IMR-90 (cell line): ENCODE data around the gene MAGI2. TPM values are rescaled to one million over a fixed set of nuclear protein-coding genes. Genes with fewer than 3 reads are reported as not detected.
A peak's percentile ranks its signal among the peaks of the same experiment; 100 is the strongest.

ENCODE experiments used
- ATAC-seq: fragments of 200-7000 bp; cut with Tn5 transposase; 2 replicates; pipeline ENCODE4 v1.9.1; 2020; ENCODE audit warnings: low read depth, mild to moderate bottlenecking, moderate library complexity
- BruUV-seq: library from RNA; stranded (reverse); fragments of 400-500 nt; replicated peaks from 2 replicates; lab custom pipeline; 2021; lab: Mats Ljungman, UMichigan
- CTCF ChIA-PET: fragments of 300-600 bp; formaldehyde crosslinking; extraction: SDS; loops from one replicate; lab custom pipeline; 2021; ENCODE audit warnings: antibody characterized with exemption; lab: Yijun Ruan, JAX
- POLR2A ChIA-PET: fragments of 300-600 bp; sonication (Branson Sonifier 250); formaldehyde crosslinking; loops from one replicate; lab custom pipeline; 2022; ENCODE audit warnings: antibody characterized with exemption; ENCODE audit not compliant: unreplicated experiment; lab: Charles Lee
- DNase-seq: peaks from one replicate; pipeline ENCODE4 v3.0.0; 2013
- H2AFZ ChIP-seq: replicated peaks from 2 replicates; pipeline ENCODE3; 2013; ENCODE audit warnings: low read length, mild to moderate bottlenecking; ENCODE audit not compliant: poor library complexity
- H2AK5ac ChIP-seq: 2 replicates; pipeline ENCODE4 v1.6.1; 2013; ENCODE audit warnings: low read depth, low read length, inconsistent platforms
- H2AK9ac ChIP-seq: replicated peaks from 2 replicates; pipeline ENCODE3; 2013; ENCODE audit warnings: mild to moderate bottlenecking, low read depth, low read length, moderate library complexity; ENCODE audit not compliant: poor library complexity
- H2BK120ac ChIP-seq: 2 replicates; pipeline ENCODE4 v1.6.1; 2013; ENCODE audit warnings: low read depth, low read length, inconsistent platforms
- H2BK15ac ChIP-seq: 3 replicates; pipeline ENCODE4 v1.6.1; 2013; ENCODE audit warnings: low read depth, low read length, inconsistent platforms
- H2BK20ac ChIP-seq: 2 replicates; pipeline ENCODE4 v1.6.1; 2013; ENCODE audit warnings: low read depth, mild to moderate bottlenecking, inconsistent platforms, low read length, moderate library complexity
- H2BK5ac ChIP-seq: 2 replicates; pipeline ENCODE4 v1.6.1; 2013; ENCODE audit warnings: mild to moderate bottlenecking, low read depth, low read length, inconsistent platforms; ENCODE audit not compliant: poor library complexity, severe bottlenecking
- H3K14ac ChIP-seq: replicated peaks from 2 replicates; pipeline ENCODE4 v1.6.1; 2013; ENCODE audit warnings: low read depth, low read length, inconsistent platforms
- H3K18ac ChIP-seq: 2 replicates; pipeline ENCODE4 v1.6.1; 2013; ENCODE audit warnings: low read depth, low read length, control low read depth
- H3K23ac ChIP-seq: 2 replicates; pipeline ENCODE4 v1.6.1; 2013; ENCODE audit warnings: low read depth, low read length, inconsistent platforms
- H3K27ac ChIP-seq: 2 replicates; pipeline ENCODE4 v1.5.1; 2013; ENCODE audit warnings: mild to moderate bottlenecking, control low read depth, low read length; ENCODE audit not compliant: insufficient read depth
- H3K27me3 ChIP-seq: 2 replicates; pipeline ENCODE4 v1.6.1; 2013; ENCODE audit warnings: low read length; ENCODE audit not compliant: control insufficient read depth, insufficient read depth
- H3K36me3 ChIP-seq: 2 replicates; pipeline ENCODE4 v1.6.1; 2013; ENCODE audit warnings: low read length, mixed read lengths; ENCODE audit not compliant: control insufficient read depth, insufficient read depth
- H3K4ac ChIP-seq: 2 replicates; pipeline ENCODE4 v1.6.1; 2013; ENCODE audit warnings: low read depth, low read length, inconsistent platforms
- H3K4me1 ChIP-seq: 2 replicates; pipeline ENCODE4 v1.6.1; 2013; ENCODE audit warnings: low read length, mixed read lengths; ENCODE audit not compliant: control insufficient read depth, insufficient read depth
- H3K4me2 ChIP-seq: 2 replicates; pipeline ENCODE4 v1.6.1; 2013; ENCODE audit warnings: low read depth, mild to moderate bottlenecking, control low read depth, low read length, moderate library complexity
- H3K4me3 ChIP-seq: 2 replicates; pipeline ENCODE4 v1.5.1; 2013; ENCODE audit warnings: low read depth, mild to moderate bottlenecking, control low read depth, low read length, moderate library complexity; ENCODE audit not compliant: insufficient read depth
- H3K56ac ChIP-seq: 2 replicates; pipeline ENCODE4 v1.6.1; 2013; ENCODE audit warnings: low read length, inconsistent platforms; ENCODE audit not compliant: insufficient read depth; ENCODE audit errors: extremely low read depth
- H3K79me1 ChIP-seq, 2 experiments: 2 replicates each; pipeline ENCODE4 v1.6.1; 2013; ENCODE audit warnings: low read length in 2 of 2, inconsistent platforms in 1 of 2, low read depth in 1 of 2
- H3K9ac ChIP-seq: 2 replicates; pipeline ENCODE4 v1.6.1; 2013; ENCODE audit warnings: low read depth, low read length, control low read depth
- H3K9me1 ChIP-seq: 2 replicates; pipeline ENCODE4 v1.6.1; 2013; ENCODE audit warnings: low read length, inconsistent platforms; ENCODE audit not compliant: insufficient read depth
- H3K9me3 ChIP-seq: 2 replicates; pipeline ENCODE4 v1.6.1; 2013; ENCODE audit warnings: low read length; ENCODE audit not compliant: control insufficient read depth, insufficient read depth
- H4K20me1 ChIP-seq: 2 replicates; pipeline ENCODE4 v1.6.1; 2013; ENCODE audit warnings: low read length, inconsistent platforms; ENCODE audit not compliant: insufficient read depth
- H4K5ac ChIP-seq: 2 replicates; pipeline ENCODE4 v1.6.1; 2013; ENCODE audit warnings: mild to moderate bottlenecking, low read depth, low read length, control low read depth
- H4K8ac ChIP-seq, 2 experiments: 2 replicates each; pipeline ENCODE4 v1.6.1; 2013; ENCODE audit warnings: low read depth in 2 of 2, low read length in 2 of 2, control low read depth in 1 of 2, inconsistent platforms in 1 of 2
- H4K91ac ChIP-seq: 2 replicates; pipeline ENCODE4 v1.6.1; 2013; ENCODE audit warnings: low read depth, low read length, inconsistent platforms; ENCODE audit not compliant: insufficient read depth
- CTCF ChIP-seq: conservative IDR thresholded peaks from 2 replicates; pipeline ENCODE4 v1.5.1; 2012; ENCODE audit warnings: mild to moderate bottlenecking, low read depth, low read length, improper control_type of control experiment
- FOS ChIP-seq: fragments of 150-350 bp; IDR thresholded peaks from 2 replicates; pipeline ENCODE4 v1.6.1; 2016; ENCODE audit warnings: low read depth, low read length
- RAD21 ChIP-seq: IDR thresholded peaks from 2 replicates; pipeline ENCODE4 v1.6.1; 2012; ENCODE audit warnings: low read length, improper control_type of control experiment
- SMC3 ChIP-seq: fragments of 150-350 bp; IDR thresholded peaks from 2 replicates; pipeline ENCODE4 v1.6.1; 2016; ENCODE audit warnings: low read depth, mild to moderate bottlenecking, antibody characterized with exemption, low read length, moderate library complexity
- WGBS, 2 experiments: methylation state at CpG; one replicate each; pipeline versions ENCODE4 v1.1.5 to v1.1.7; 2013; ENCODE audit warnings: missing lambda C conversion rate in 2 of 2; ENCODE audit not compliant: insufficient read length in 1 of 2; ENCODE audit errors: extremely low coverage in 2 of 2; 5-methylcytosine and 5-hydroxymethylcytosine counted together
- dilution Hi-C: fragments of 300-500 bp; cut with HindIII; formaldehyde crosslinking; loops from one replicate; pipeline ENCODE4 v1.14.3; 2018; ENCODE audit warnings: low sequenced_read_pairs; ENCODE audit not compliant: unreplicated experiment
- in situ Hi-C: fragments of 300-500 bp; cut with MboI; formaldehyde crosslinking; loops from 3 replicates; pipeline ENCODE4 v1.14.3; 2019; ENCODE audit warnings: low sequenced_read_pairs, inconsistent platforms, mixed read lengths
- intact Hi-C: fragments of 100-400 bp; cut with micrococcal nuclease; formaldehyde crosslinking; loops from 2 replicates; pipeline ENCODE4 v1.10.0; 2022
- polyA plus RNA-seq, 3 experiments: library from polyadenylated mRNA; depleted of rRNA; stranded (reverse); fragments of >200 nt; gene quantifications; 2 replicates each; pipeline ENCODE4 v1.2.3, GENCODE V29; 2012; ENCODE audit warnings: low replicate concordance in 1 of 3
- total RNA-seq: library from RNA; depleted of rRNA; stranded (reverse); fragments of >200 nt; gene quantifications from 2 replicates; pipeline ENCODE4 v1.2.3, GENCODE V29; 2012

Gene MAGI2
- total and polyA plus RNA-seq, 2 of the 4 experiments (the other 2 are of a cell fraction), result 2.5 to 17.9 TPM

GRCh38 chr7:78587443-78588044 is 865.9 kb downstream of the MAGI2 start:
- H3K23ac ChIP-seq, result no peak overlapping the region
- ChIA-PET CTCF (no interaction called here), POLR2A (no interaction called here)
- no peak overlapping the region for H3K56ac ChIP-seq
- no peaks in the 10 kb centered on the region for H3K36me3 ChIP-seq
- no peaks in the 10 kb centered on the region for H3K9me3 ChIP-seq
- H2AFZ ChIP-seq, result no peak overlapping the region
- H2BK5ac ChIP-seq, result no peak overlapping the region
- H4K8ac ChIP-seq, result no peak overlapping the region
- no peak overlapping the region for H3K9ac ChIP-seq
- no TSS peak for BruUV-seq
- no peak overlapping the region for H2BK15ac ChIP-seq
- intact Hi-C loops, result loop anchor here (5.0 kb wide), 1 partner anchor 335 kb away; no protein-coding TSS in a partner anchor
- H3K4me2 ChIP-seq, result no peak overlapping the region
- H3K27me3 ChIP-seq, result no peaks in the 10 kb centered on the region
- dilution Hi-C loops, result no loop called here
- H3K4me1 ChIP-seq, result no peaks in the 10 kb centered on the region
- no peaks in the 10 kb centered on the region for H3K9me1 ChIP-seq
- peak; percentile 77 for TF ChIP-seq SMC3
- no peak for TF ChIP-seq FOS
- TF ChIP-seq CTCF, result peak; percentile 62
- peak; percentile 78 for TF ChIP-seq RAD21
- no peak overlapping the region for H3K14ac ChIP-seq
- DNase-seq (peak; percentile 51), ATAC-seq (peak; percentile 51; the same call in 1 of the 2 replicates)
- no peaks in the 10 kb centered on the region for H4K20me1 ChIP-seq
- H2AK9ac ChIP-seq, result no peak overlapping the region
- no peak overlapping the region for H2BK20ac ChIP-seq
- no peak overlapping the region for H2AK5ac ChIP-seq
- H3K4me3 ChIP-seq, result no peak overlapping the region
- H4K5ac ChIP-seq, result no peak overlapping the region
- in situ Hi-C loops, result no loop called here
- H3K4ac ChIP-seq, result no peak overlapping the region
- no peak overlapping the region for H3K27ac ChIP-seq
- WGBS, 2 experiments, result no CpG with 5 or more reads among the region's 5 CpGs
- H4K91ac ChIP-seq, result no peak overlapping the region
- no peaks in the 10 kb centered on the region for H3K79me1 ChIP-seq
- no peak overlapping the region for H3K18ac ChIP-seq
- no peak overlapping the region for H2BK120ac ChIP-seq
